GM18498 (cell line): ENCODE measurements around the gene IL12RB2.
A peak's percentile ranks its signal among the peaks of the same experiment; 100 is the strongest.

Experiments used
- ATAC-seq: cut with Tn5 transposase; IDR thresholded peaks from one replicate; pipeline ENCODE4 v1.9.1; 2021; ENCODE audit warnings: mild to moderate bottlenecking, moderate library complexity; ENCODE audit not compliant: unreplicated experiment

Gene IL12RB2, protein sequence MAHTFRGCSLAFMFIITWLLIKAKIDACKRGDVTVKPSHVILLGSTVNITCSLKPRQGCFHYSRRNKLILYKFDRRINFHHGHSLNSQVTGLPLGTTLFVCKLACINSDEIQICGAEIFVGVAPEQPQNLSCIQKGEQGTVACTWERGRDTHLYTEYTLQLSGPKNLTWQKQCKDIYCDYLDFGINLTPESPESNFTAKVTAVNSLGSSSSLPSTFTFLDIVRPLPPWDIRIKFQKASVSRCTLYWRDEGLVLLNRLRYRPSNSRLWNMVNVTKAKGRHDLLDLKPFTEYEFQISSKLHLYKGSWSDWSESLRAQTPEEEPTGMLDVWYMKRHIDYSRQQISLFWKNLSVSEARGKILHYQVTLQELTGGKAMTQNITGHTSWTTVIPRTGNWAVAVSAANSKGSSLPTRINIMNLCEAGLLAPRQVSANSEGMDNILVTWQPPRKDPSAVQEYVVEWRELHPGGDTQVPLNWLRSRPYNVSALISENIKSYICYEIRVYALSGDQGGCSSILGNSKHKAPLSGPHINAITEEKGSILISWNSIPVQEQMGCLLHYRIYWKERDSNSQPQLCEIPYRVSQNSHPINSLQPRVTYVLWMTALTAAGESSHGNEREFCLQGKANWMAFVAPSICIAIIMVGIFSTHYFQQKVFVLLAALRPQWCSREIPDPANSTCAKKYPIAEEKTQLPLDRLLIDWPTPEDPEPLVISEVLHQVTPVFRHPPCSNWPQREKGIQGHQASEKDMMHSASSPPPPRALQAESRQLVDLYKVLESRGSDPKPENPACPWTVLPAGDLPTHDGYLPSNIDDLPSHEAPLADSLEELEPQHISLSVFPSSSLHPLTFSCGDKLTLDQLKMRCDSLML

DNA sequence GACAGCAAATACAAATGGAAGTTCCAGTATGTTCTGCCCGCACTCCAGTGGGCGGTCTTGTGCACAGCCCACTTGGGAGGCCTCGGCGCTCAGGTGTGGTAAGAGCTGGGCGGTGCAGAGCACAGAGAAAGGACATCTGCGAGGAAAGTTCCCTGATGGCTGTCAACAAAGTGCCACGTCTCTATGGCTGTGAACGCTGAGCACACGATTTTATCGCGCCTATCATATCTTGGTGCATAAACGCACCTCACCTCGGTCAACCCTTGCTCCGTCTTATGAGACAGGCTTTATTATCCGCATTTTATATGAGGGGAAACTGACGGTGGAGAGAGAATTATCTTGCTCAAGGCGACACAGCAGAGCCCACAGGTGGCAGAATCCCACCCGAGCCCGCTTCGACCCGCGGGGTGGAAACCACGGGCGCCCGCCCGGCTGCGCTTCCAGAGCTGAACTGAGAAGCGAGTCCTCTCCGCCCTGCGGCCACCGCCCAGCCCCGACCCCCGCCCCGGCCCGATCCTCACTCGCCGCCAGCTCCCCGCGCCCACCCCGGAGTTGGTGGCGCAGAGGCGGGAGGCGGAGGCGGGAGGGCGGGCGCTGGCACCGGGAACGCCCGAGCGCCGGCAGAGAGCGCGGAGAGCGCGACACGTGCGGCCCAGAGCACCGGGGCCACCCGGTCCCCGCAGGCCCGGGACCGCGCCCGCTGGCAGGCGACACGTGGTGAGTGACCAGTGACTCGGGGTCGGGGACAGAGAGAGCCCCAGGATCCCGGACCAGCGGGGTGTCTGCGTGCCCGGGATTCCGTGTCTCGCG, at the start of gene IL12RB2:
IL12RB2 (plus strand) TSS at position 623 of the 810 bp plus-strand sequence. CDS start 12,496 bp downstream, outside the sequence.
- ATAC-seq: peak; percentile 73

DNA sequence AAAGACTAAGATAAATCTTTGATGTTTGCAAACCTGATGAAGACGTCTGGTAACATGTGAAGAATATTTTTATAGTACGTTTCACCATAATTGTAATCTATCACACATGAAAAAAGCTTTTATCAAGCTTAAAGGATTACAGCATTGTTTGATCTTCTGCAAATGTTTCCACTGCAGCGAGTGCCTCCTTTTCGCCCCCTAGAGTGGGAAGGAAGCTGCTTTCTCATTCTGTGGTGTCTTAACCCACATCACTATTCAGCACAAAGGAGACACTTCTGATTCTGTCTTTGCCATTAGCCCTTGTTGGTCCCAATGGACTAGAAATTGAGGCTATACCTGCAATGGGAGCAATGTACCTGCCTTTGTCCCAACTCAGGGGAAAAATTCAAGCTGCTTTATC, 46.0 kb upstream of the IL12RB2 start:
- ATAC-seq: no peak

DNA sequence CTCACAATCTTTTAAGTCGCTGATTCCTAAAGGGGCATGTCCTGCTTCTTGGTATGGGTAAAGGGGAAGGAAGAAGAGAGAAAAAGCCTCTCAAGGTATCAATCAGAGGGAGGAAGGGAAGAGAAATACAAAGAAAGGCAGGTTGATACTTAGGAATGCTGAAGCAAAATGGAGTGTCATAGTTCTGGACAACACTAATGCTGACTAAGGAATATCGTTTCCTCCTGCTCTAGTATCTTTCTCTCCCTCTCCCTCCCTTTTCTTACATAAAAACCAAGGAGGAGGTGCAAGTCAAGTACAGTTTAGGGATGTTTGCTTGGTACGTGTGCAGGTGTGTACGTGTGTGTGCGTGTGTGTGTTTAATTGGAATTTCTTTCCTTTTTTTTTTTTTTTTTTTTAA, 44.9 kb upstream of the IL12RB2 start:
- ATAC-seq: no peak

DNA sequence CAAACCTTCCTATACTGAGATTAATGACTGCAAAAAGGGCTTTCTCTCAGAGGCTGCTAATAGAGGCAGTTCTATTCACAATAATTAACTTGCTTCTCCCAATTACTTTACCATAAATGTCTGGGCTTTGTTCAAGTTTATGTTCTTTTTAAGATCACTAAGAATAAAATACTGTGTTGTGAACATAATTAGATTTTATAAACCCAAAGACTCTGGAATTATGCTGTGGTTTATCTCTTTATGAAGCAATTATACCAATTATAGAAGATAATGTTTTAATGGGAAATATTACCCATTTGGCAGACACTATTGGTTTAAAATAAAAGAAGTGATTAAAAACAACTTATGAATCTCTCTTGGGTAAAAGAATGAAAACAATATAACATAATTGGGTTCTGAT, 43.5 kb upstream of the IL12RB2 start:
- ATAC-seq: no peak

DNA sequence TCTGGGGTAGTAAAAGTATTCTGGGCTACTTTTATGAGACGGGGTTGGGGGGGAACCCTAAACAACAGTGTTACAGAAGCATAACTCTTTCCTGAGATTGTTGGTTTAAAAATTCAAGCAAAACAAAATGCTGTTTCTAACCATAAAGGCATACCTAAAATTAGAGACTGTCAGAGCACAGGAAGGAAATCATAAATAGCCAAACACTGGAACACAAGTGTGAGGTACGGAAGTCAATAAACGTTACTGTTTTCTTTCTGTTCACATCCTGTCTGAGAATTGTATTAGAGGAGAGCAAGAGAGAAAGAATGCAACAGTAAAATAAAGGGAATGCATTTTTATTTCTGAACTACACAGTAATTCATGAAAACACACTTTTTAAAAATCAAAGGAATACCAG, 42.8 kb upstream of the IL12RB2 start:
- peak; percentile 67 for ATAC-seq

DNA sequence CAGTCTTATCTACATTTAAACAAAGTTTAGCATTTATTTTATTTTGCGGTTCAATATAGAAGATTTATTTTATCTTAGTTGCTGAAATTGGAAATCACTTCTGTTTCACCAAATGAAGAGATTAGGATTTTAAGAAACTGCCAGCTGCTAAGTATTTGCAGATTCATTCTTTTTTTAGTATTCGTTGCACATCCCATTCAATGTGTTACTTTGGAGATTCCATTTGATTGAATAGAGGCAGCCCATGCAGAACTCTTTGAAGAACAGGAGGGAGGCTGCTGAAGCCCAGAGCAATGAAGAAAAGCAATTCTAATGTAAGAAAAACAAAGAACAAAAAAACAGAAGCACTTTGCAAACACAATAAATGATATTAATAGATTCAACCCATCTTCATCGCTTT, 38.6 kb upstream of the IL12RB2 start:
- no peak for ATAC-seq

DNA sequence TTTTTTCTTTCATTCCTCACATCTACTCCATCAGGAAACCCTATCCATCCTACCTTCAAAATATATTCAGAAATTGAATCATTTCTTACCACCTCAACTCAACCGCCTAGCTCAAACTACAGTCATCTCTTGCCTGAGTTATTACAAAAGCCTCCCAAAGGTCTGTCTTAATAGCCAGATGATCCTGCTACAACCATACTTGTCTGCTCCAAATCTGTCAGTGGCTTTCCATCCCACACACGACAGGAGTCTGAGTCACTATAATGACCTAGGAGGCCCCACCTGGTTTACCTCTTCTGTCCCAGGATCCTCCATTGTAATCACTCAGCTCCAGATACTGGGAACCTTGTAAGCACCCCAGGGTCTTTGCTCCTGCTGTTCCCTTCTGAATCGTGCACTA, 37.1 kb upstream of the IL12RB2 start:
- ATAC-seq: no peak

DNA sequence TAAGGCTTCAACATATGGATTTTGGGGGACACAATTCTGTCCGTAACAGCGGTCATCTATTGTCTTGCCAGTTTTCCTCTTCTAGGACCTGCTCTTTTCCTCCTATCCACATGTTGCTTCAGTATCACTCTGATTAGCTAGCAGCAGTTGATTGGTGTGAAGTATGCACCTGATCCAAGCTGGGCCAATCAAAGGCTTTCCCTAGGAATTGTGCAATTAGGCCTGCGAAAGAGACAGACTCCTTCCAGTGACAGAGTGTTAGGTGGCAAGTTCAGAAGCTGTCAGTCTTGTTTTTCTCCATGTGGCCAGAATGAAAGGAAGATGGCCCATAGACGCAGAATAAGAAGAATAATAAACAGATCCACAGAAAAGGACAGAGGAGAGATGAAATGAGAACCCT, 34.1 kb upstream of the IL12RB2 start:
- ATAC-seq: no peak

DNA sequence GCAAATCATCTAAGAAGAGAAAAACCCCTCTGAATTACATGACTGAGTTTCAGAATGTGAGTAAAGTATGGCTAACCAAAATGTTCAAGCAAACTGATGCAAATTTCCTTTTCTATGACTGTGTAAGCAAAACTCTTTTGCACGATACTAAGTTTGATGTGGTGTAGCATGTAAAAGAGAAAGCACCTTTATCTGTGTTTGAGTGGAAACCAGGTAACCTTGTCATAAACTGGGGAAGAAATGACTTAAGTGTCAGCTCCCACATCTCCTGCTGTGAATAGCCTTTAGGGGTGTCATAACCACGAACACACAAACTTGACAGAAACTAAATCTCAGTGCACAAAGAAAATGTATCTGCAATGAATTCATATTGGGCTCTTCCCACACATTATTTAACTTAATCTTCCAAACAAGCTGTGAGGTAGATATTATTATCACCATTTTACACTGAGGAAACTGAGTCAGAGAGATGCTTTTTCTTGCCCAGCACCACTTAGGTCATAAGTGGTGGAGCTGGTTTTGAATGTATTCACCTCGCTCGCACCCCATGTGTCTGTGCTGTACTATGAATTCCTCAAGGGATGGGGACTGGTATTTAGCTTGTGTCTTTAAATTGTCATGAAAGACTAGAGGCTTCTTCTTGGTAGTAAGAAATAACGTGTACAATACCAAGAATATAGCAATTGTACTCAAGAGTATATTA, 32.9 kb upstream of the IL12RB2 start:
- ATAC-seq: peak; percentile 91

DNA sequence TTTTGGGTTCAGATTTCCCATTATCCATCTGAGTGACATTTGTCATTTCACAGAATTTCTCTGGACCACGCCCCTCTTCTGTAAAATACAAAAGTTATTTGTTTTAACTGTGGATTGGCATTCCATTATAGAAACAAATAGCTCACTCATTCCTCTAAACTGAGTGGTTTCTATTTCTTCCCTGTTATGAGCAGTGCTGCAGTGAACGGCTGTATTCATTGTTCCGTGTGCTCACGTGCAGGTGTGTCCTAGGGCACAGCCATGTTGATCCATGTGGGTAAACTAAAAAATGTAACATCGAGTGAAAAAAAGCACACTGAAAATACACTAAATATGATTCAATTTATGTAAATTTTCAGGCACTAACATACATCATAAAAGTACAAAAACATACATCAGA, 27.0 kb upstream of the IL12RB2 start:
- ATAC-seq: no peak

DNA sequence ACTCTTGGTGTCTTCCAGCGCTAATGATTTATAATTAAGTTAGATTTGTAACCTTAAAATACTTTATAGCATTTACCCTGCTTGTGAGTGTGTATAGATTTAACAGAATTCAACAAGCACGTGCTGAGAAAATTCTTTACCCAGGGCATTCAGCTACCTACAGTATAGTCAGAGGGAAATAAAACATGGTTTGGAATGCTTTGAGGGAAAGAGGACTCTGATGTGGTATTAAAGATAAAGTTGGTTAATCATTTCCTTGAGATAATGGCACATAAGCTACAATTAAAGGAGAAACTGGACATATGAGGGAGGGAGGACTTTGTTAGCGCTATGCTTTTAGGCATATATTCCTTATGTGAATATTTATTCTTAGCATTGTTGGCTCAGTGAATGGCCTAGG, 26.4 kb upstream of the IL12RB2 start:
- ATAC-seq: no peak

DNA sequence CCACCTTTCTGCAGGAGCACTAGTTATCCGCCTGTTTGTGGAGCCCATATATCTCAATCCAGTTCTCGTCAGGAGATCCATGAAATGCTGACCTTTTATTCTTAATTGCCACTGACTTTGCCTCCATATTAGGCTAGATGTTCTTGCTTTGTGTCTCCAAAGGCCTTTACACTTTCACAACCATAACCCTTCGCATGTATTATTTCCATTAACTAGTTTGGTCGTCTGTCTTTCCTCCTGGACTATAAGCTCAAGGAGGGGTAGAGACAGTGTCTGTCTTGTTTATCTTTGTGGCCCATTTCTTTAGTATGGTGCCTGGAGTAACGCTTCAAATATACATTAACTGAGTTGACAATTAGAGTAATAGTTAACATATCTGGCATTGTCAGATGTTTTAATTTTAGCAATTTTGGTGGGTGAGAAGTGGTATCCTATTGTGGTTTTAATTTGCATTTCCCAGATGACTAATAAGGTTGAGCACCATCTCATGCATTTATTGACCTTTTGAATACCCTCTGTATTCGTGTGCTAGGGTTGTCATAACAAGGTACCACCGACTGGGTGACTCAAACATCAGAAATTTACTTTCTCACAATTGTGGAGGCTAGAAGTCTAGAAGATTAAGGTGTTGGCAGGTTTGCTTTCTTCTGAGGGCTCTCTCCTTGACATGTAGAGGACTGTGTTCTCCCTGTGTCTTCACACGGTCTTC, 21.7 kb upstream of the IL12RB2 start:
- peak; percentile 93 for ATAC-seq

DNA sequence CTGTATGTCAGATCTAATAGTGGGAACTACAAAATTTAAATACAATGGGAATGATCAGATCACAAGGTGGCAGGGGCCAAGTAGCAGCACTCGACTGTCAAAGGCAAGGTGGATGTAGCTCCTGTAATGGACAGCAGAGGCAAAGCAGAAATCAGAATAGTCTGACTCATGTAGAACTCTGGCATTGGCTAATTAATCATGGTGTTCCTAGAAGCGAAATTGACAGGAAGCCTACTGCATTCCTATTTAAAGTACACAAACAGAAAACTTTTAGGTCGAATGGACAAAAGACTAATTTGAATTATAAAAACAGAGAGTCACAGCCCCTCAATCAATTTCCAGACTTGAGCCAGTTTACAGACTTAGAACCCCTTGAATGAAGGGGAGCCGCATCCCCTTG, 17.4 kb upstream of the IL12RB2 start:
- no peak for ATAC-seq

DNA sequence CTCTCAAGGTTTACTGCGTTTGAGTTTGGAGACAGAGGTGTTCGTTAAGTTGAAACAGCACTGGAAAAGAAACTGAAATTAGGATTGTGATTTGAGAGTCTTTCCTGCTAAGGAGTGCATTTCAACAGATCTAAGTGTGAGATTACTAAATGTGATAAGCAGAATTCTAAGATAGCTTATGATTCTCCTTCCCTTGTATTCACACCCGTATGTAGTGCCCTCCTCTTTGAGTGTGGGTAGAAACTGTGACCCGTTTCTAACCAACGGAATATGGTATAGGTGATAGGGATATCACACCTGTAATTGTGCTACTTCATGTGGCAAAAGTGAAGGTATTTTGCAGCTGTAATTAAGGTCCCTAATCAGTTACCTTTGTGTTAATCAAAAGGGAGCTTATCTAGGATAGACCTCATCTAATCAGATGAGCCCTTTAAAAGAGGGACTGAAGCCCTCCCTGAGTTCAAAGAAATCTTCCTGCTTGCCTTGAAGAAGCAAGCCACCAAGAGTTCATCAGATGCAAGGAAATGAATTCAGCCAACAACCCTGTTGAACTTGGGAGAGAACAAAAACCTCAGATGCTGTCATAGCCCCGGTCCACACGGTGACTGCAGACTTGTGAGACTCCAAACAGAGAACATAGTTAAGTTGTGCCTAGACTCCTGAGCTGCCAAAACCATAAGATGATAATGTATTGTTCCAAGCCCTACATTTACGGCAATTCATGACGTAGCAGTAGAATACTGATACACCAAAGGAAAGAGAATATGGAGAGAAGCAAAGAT, 12.6 kb upstream of the IL12RB2 start:
- no peak for ATAC-seq

DNA sequence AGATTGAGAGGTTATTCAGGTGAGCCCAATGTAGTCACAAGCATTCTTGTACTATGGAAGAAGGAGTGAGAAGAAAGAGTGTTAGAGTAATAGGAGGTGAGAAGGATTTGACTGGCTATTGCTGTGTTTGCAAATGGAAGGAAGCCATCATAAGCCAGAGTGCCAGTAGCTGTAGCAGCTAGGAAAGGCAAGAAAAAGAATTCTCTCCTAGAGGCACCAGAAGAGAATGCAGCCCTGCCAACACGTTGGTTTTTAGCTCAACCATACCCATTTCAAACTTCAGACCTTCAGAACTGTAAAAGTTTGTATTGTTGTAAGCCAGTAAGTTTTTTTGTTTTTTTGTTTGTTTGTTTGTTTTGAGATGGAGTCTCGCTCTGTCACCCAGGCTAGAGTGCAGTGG, 8.9 kb upstream of the IL12RB2 start:
- no peak for ATAC-seq

DNA sequence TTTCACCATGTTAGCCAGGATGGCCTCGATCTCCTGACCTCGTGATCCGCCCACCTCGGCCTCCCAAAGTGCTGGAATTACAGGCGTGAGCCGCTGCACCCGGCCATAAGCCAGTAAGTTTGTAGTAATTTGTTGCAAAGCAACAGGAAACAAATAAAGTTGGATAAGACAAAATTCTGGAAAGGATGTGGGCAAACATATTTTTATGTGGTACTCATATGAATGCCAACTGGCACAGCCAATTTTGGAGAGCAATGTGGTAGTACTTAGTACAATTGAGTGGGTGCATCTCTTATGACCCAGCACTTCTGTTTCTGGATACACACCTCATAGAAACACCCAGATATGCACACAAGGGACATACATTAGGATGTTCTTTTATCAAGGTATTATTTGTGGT, 8.4 kb upstream of the IL12RB2 start:
- ATAC-seq: no peak

DNA sequence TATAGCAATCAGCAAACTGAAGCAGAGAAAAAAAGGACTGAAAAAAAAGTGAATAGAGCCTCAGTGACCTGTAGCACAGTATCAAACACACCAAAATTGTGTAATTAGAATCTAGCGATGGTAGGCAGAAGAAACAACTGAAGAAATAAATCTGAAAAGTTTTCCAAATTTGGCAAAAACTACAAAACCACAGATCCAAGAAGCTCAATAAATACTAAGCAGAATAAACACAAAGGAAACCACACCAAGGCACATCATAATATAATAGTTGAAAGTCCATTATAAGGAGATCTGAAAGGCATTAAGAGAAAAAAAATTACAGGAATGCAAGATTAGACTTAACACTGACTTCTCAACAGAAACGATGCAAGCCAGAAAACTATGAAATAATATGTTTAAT, 7.1 kb upstream of the IL12RB2 start:
- ATAC-seq: no peak

DNA sequence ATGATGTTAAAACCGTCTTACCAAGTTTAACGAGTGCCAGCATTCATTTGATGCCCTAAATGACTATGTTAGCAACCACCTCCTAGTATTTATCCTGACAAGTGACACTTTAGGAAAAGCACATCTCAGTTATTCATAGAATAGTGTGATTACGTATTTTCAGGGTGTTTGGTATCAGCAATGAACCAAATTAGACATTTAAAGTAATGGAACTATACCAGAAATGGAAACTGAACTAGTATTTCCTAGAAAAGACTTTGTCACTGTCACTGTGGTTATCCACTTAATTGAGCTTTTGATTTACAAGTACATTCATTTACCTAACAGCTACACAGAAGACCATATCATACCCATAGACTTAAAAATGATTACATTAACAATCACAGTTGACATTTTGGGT, 3.6 kb upstream of the IL12RB2 start:
- ATAC-seq: no peak

DNA sequence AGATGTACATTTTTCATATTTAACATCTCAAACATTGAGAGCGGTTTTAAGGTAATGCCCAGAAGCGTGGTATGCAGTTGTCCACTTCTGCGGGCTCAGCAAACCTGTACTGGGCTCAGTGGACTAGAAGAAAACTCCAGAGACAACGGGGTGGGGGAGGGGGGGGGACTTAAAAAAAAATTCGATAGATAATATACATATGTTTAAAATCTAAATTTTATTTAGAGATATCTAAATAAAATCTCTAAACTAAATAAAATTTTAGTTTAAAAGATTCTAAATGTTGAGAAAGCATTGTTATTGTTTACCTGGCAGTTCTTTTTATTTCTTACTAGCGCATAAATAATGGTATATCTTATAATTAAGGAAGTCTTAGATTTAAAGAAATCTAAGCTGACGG, 1.1 kb upstream of the IL12RB2 start:
- no peak for ATAC-seq
